GM21619 (cell line): ENCODE results near the gene PKP3.

Experiments
- ATAC-seq: cut with Tn5 transposase; IDR thresholded peaks from one replicate; pipeline ENCODE4 v1.9.1; 2021; ENCODE audit not compliant: unreplicated experiment

PKP3 gene

GRCh38 chr11:441418-442274 is 47.6 kb downstream of the PKP3 start, which contains the start of gene ANO9:
ANO9 (minus strand) TSS chr11:442011; CDS start chr11:441926, 85 bp downstream.
- no peak for ATAC-seq

GRCh38 chr11:442611-443081 is 48.6 kb downstream of the PKP3 start:
- ATAC-seq: no peak

GRCh38 chr11:443542-444199 is 49.7 kb downstream of the PKP3 start:
- ATAC-seq: no peak

- ATAC-seq: no peak
These were observed 50.6 kb downstream of the PKP3 start for GRCh38 chr11:444396-445144.

GRCh38 chr11:445765-446588 is 52.0 kb downstream of the PKP3 start:
- ATAC-seq: no peak

DNA sequence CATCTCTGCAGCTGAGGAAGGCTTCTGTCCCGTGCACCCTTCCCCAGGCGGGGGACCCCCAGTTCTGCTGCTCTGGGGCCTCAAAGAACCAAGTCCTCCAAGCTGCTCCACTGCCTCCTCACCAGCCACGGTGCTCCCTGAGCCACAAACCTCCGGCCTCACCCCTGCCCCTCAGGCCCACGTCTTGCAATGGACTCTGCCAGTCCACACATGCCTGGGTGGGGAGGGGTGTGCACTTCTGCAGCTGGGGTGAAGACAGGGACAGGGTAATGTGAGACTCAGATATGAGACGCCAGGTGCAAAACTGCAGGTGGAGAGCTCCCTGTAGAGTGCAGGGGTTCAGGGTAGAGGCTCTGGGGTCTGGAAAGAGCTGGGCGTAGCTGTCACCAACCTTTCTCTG is 52.9 kb downstream of the PKP3 start:
- ATAC-seq: no peak

GRCh38 chr11:447923-448731 is 54.1 kb downstream of the PKP3 start:
- ATAC-seq: peak; percentile 42

- peak; percentile 72 for ATAC-seq
These were observed 56.1 kb downstream of the PKP3 start, which contains the start of gene PTDSS2 for GRCh38 chr11:449889-450808. PTDSS2 (plus strand) TSS chr11:450279; CDS start chr11:450456, 177 bp downstream.

DNA sequence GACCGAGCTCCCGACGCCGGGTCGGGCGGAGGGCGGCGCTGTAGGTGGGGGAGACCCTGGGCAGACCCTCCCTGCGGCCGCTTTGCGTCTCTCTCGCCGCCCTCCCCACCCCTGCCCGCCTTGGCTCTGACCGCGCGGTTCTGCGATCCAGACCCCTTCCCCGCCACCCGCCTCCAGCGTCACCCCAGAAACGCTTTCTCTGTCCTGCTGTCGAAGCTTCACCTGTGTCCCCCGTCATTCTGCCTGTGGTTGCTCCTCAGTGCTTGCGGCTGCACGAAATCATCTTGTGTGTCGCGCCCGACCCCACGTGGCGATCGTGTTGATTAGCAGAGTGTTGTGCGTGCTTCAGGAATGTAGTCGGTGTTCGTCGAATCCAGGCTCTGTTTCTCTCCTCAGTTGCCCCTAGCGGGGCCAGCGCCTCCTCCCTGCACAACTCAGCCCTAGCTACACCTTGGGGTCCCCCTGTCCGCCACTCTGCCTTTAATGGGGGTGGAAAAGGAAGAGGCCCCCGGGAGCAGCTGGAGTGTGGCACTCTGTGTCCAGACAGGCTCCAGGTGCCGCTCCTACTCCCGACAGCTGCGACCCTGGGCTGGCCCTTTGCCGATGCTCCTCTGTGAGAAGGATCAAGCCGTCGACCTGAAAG is 56.9 kb downstream of the PKP3 start:
- ATAC-seq: no peak

DNA sequence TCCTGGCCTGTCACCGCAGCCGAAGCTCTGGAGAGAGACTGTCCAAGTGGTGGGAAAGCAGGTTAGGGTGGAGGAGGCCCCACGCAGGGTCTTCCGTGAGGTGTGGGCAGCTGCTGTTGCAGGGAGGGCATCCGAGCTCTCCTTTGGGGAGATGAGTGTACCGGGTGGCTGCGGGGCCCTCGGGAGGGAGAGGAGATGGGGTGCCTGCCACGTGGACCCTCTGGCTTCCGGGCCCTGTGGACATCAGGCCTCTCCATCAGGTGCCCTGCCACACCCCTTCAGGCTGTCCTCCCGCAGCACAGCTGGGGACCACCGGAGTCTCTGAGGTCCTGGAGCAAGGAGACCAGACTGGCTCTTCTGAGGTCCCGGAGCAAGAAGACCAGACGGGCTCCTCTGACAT is 57.7 kb downstream of the PKP3 start:
- no peak for ATAC-seq

DNA sequence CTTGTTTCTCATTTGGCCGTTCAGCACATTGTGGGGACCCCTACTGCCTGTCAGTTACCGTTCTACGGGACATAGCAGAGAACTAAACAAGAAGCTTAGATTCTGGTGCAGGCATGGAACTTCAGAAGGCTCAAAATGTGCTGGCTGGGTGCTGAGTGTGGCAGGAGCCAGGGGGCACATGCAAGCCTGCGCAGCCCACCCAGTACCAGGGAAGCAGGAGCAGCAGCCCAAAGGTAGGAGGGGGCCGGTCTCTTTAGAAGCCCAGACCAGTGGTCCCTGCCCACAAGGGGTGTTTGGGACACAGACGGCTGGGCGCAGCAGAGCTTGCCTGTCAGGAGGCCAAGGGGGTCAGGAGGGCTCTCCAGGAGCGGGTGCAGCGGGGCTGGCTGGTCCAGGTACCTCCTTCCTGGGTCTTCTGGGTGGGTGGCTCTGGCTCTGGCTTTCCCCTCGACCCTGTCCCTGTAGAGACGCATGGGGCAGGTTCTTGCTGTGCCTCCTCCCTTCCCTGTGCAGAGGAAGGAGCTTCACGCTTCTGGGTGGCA is 58.3 kb downstream of the PKP3 start:
- no peak for ATAC-seq

- ATAC-seq: no peak
These were observed 59.0 kb downstream of the PKP3 start for GRCh38 chr11:452916-453527.

- ATAC-seq: no peak
These were observed 59.6 kb downstream of the PKP3 start for GRCh38 chr11:453564-453963.

DNA sequence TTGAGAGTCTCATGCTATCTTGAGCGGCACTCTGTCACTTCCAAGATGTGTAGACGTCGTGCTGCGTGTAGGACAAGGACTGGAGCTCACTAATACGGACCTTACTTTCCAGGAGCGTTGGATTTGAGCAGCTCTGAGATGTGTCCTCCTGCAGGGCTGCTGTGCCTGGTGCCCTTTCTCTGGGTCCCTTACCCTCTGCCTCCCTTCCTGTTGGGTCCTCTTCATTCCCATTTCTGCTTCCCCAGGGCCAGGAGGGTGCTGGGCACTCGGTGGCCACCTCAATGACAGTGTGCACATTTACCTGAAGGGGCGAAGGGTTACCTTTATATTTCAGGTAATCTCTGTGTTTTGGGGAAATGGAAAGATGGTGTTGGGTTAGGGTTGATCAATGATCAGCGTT is 60.0 kb downstream of the PKP3 start:
- ATAC-seq: no peak
